ENCODE results near the gene ARHGDIG.

The ARHGDIG gene

DNA sequence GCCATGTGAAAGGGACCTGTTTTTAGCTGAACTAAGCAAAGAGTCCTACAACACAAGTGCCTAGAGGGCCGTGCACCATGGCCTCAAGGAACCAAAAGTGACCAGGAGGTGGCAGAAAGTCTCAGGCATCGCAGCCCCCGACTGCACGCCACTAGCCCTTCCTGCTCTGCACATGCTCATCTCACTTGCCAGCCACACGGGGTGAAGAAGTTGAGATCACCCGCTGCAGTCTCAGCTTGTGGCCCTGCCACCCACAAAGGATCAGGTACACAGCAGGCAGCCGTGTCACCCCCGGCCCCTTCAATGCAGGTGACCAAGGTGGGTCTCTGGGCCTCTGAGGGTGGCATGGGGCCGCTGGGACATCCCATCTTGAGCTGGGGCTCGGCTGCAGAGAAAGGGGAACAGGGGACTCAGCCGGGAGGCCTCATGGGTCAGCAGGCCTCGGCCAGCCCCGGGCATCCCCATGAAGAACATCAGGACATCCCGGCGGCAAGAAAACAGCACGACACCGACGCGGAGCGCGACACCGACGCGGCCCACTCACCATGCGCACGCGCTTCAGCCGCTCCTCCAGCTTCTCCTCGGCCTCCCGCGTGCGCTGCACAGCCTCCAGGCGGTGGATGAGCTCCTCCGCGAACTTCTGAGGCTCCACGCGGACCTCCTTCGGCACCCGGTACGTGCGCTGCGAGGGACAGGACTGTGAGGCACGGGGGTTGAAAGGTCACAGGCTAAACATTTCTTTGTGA, 23.5 kb downstream of the ARHGDIG start:
- no peaks in the 10 kb centered on the region for H3K27me3 ChIP-seq (ENCODE audit: low read length)
- no peaks in the 10 kb centered on the region for H3K79me2 ChIP-seq (ENCODE audit: insufficient read depth, low read length)
- H3K9ac ChIP-seq (ENCODE audit: low read length) = no peak overlapping the region
- no peak for TF ChIP-seq CTCF (IDR thresholded peaks at IDR 0.05; ENCODE audit: insufficient read depth, low read length, poor library complexity, severe bottlenecking)
- TF ChIP-seq EZH2phosphoT487 (conservative IDR thresholded peaks at IDR 0.05; ENCODE audit: low read length) = no peak
- no peaks in the 10 kb centered on the region for H3K36me3 ChIP-seq (ENCODE audit: low read length)
- no peak overlapping the region for H2AFZ ChIP-seq (ENCODE audit: low read depth, low read length, severe bottlenecking)
- H3K9me2 ChIP-seq (replicated peaks; ENCODE audit: insufficient read depth, low read length) = no peaks in the 10 kb centered on the region
- H4K20me1 ChIP-seq (ENCODE audit: low read depth, low read length) = no peaks in the 10 kb centered on the region
- H3K4me2 ChIP-seq (ENCODE audit: low read depth, low read length, poor library complexity, severe bottlenecking) = no peak overlapping the region
- no peaks in the 10 kb centered on the region for H3F3A ChIP-seq (ENCODE audit: insufficient read depth)
- H3K4me3 ChIP-seq (ENCODE audit: insufficient read depth, low read length, poor library complexity, severe bottlenecking) = no peak overlapping the region
- no peaks in the 10 kb centered on the region for H3K9me3 ChIP-seq (ENCODE audit: insufficient read depth, low read length)
- H3K27ac ChIP-seq (ENCODE audit: low read depth, low read length) = no peak overlapping the region

GRCh38 chr16:305916-306626, 25.7 kb downstream of the ARHGDIG start:
- no peaks in the 10 kb centered on the region for H3K36me3 ChIP-seq (ENCODE audit: low read length)
- no peaks in the 10 kb centered on the region for H3K79me2 ChIP-seq (ENCODE audit: insufficient read depth, low read length)
- no peaks in the 10 kb centered on the region for H3F3A ChIP-seq (ENCODE audit: insufficient read depth)
- no peak overlapping the region for H3K4me3 ChIP-seq (ENCODE audit: insufficient read depth, low read length, poor library complexity, severe bottlenecking)
- H2AFZ ChIP-seq (ENCODE audit: low read depth, low read length, severe bottlenecking) = no peak overlapping the region
- H3K27me3 ChIP-seq (ENCODE audit: low read length) = no peaks in the 10 kb centered on the region
- H3K4me2 ChIP-seq (ENCODE audit: low read depth, low read length, poor library complexity, severe bottlenecking) = no peak overlapping the region
- H3K9me2 ChIP-seq (replicated peaks; ENCODE audit: insufficient read depth, low read length) = no peaks in the 10 kb centered on the region
- H3K9me3 ChIP-seq (ENCODE audit: insufficient read depth, low read length) = no peaks in the 10 kb centered on the region
- H4K20me1 ChIP-seq (ENCODE audit: low read depth, low read length) = no peaks in the 10 kb centered on the region
- no peak overlapping the region for H3K9ac ChIP-seq (ENCODE audit: low read length)
- H3K27ac ChIP-seq (ENCODE audit: low read depth, low read length) = no peak overlapping the region
- TF ChIP-seq CTCF (IDR thresholded peaks at IDR 0.05; ENCODE audit: insufficient read depth, low read length, poor library complexity, severe bottlenecking) (no peak), EZH2phosphoT487 (conservative IDR thresholded peaks at IDR 0.05; ENCODE audit: low read length) (no peak)

DNA sequence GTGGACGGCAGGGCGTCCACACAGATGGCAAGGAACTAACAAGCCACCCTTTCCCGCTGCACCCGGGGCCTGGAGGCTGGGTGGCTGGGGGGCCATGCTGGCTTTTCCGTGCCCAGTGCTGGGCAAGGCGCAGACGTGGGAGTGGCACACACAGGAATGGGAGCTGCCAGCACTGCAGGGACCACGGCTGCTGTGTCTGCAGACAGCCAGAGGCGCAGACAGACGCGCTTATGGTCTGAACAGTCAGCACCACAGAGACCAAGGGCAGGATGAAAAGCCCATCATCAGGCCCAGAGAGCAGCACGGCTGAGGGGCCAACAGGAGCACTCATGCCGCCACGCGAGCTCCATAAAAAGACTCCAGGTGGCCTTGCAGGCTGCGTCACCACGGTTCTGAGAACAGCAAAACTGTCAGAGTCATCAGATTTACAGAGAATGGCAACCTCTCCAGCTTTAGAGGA, 26.6 kb downstream of the ARHGDIG start:
- Histone ChIP-seq H3K27ac (ENCODE audit: low read depth, low read length) (no peak overlapping the region), H3F3A (ENCODE audit: insufficient read depth) (no peaks in the 10 kb centered on the region), H3K9ac (ENCODE audit: low read length) (no peak overlapping the region), H4K20me1 (ENCODE audit: low read depth, low read length) (no peaks in the 10 kb centered on the region), H3K36me3 (ENCODE audit: low read length) (no peaks in the 10 kb centered on the region), H3K27me3 (ENCODE audit: low read length) (no peaks in the 10 kb centered on the region), H3K4me2 (ENCODE audit: low read depth, low read length, poor library complexity, severe bottlenecking) (no peak overlapping the region), H2AFZ (ENCODE audit: low read depth, low read length, severe bottlenecking) (no peak overlapping the region), H3K9me2 (replicated peaks; ENCODE audit: insufficient read depth, low read length) (no peaks in the 10 kb centered on the region), H3K79me2 (ENCODE audit: insufficient read depth, low read length) (no peaks in the 10 kb centered on the region), H3K9me3 (ENCODE audit: insufficient read depth, low read length) (no peaks in the 10 kb centered on the region), H3K4me3 (ENCODE audit: insufficient read depth, low read length, poor library complexity, severe bottlenecking) (no peak overlapping the region)
- TF ChIP-seq CTCF (IDR thresholded peaks at IDR 0.05; ENCODE audit: insufficient read depth, low read length, poor library complexity, severe bottlenecking) = no peak
- TF ChIP-seq EZH2phosphoT487 (conservative IDR thresholded peaks at IDR 0.05; ENCODE audit: low read length) = no peak

All from SU-DHL-6 (cell line).